Measurements from ENCODE around the gene CRYBG2. TPM values are rescaled to one million over a fixed set of nuclear protein-coding genes. Genes with fewer than 3 reads are reported as not detected.

CRYBG2 gene
- total and polyA plus RNA-seq, 4 donors: 0.37 to 7.7 (median 2.7) TPM

- 84 to 88% methylated on average over 5 of the region's 5 CpGs for WGBS, 2 donors
- TF ChIP-seq, protein P1, sequence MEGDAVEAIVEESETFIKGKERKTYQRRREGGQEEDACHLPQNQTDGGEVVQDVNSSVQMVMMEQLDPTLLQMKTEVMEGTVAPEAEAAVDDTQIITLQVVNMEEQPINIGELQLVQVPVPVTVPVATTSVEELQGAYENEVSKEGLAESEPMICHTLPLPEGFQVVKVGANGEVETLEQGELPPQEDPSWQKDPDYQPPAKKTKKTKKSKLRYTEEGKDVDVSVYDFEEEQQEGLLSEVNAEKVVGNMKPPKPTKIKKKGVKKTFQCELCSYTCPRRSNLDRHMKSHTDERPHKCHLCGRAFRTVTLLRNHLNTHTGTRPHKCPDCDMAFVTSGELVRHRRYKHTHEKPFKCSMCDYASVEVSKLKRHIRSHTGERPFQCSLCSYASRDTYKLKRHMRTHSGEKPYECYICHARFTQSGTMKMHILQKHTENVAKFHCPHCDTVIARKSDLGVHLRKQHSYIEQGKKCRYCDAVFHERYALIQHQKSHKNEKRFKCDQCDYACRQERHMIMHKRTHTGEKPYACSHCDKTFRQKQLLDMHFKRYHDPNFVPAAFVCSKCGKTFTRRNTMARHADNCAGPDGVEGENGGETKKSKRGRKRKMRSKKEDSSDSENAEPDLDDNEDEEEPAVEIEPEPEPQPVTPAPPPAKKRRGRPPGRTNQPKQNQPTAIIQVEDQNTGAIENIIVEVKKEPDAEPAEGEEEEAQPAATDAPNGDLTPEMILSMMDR (IDR thresholded peaks at IDR 0.05; ENCODE audit: control extremely low read depth, extremely low read depth): no peak
- no peak overlapping the region for H3K27ac ChIP-seq (ENCODE audit: low read depth in 1 of 2, low read length in 1 of 2)
- peaks cover 0 to 29% (median 21%) of the 10 kb centered on the region in 3 donors for H3K27me3 ChIP-seq (ENCODE audit: control insufficient read depth in 3 of 3, insufficient read depth in 3 of 3, low read length in 2 of 3)
- no peak overlapping the region for H3K4me3 ChIP-seq
- peaks cover 0 to 11% (median 2%) of the 10 kb centered on the region in 5 donors for H3K4me1 ChIP-seq (ENCODE audit: control insufficient read depth in 5 of 5, insufficient read depth in 5 of 5, low read length in 5 of 5)
- H3K9me3 ChIP-seq (ENCODE audit: control insufficient read depth in 4 of 4, insufficient read depth in 3 of 4, low read length in 3 of 4): no peaks in the 10 kb centered on the region
- H3K9ac ChIP-seq (ENCODE audit: insufficient read depth in 1 of 2, low read length in 2 of 2): no peak overlapping the region
- ATAC-seq (ENCODE audit: insufficient read depth, low FRiP score): no peak
- no peaks in the 10 kb centered on the region for H3K36me3 ChIP-seq (ENCODE audit: control insufficient read depth in 4 of 4, insufficient read depth in 4 of 4, low read length in 4 of 4)
- DNase-seq: no peak
Measured at GRCh38 chr1:26356106-26356505, 2.2 kb upstream of the CRYBG2 start.

GRCh38 chr1:26354972-26355371 lies 1.0 kb upstream of the CRYBG2 start:
- Histone ChIP-seq H3K9me3 (ENCODE audit: control insufficient read depth in 4 of 4, insufficient read depth in 3 of 4, low read length in 3 of 4) (no peaks in the 10 kb centered on the region), H3K4me3 (no peak overlapping the region), H3K9ac (ENCODE audit: insufficient read depth in 1 of 2, low read length in 2 of 2) (no peak overlapping the region), H3K36me3 (ENCODE audit: control insufficient read depth in 4 of 4, insufficient read depth in 4 of 4, low read length in 4 of 4) (no peaks in the 10 kb centered on the region), H3K27ac (ENCODE audit: low read depth in 1 of 2, low read length in 1 of 2) (no peak overlapping the region), H3K27me3 (ENCODE audit: control insufficient read depth in 3 of 3, insufficient read depth in 3 of 3, low read length in 2 of 3) (peaks cover 0 to 18% (median 13%) of the 10 kb centered on the region in 3 donors), H3K4me1 (ENCODE audit: control insufficient read depth in 5 of 5, insufficient read depth in 5 of 5, low read length in 5 of 5) (peaks cover 0 to 11% (median 0%) of the 10 kb centered on the region in 5 donors)
- 87 to 93% methylated on average over 9 of the region's 9 CpGs for WGBS, 2 donors
- DNase-seq (no peak), ATAC-seq (ENCODE audit: insufficient read depth, low FRiP score) (no peak)
- TF ChIP-seq, protein P1 (IDR thresholded peaks at IDR 0.05; ENCODE audit: control extremely low read depth, extremely low read depth): no peak

- H3K9me3 ChIP-seq (ENCODE audit: control insufficient read depth in 4 of 4, insufficient read depth in 3 of 4, low read length in 3 of 4): no peaks in the 10 kb centered on the region
- no peak overlapping the region for H3K9ac ChIP-seq (ENCODE audit: insufficient read depth in 1 of 2, low read length in 2 of 2)
Measured at GRCh38 chr1:26353210-26353859, 595 bp downstream of the CRYBG2 start.

More at GRCh38 chr1:26353210-26353859, 595 bp downstream of the CRYBG2 start:
- WGBS, 2 donors: 87 to 89% methylated on average over 4 of the region's 4 CpGs
- Histone ChIP-seq H3K27ac (ENCODE audit: low read depth in 1 of 2, low read length in 1 of 2) (peak overlapping the region in 1 of 2 donors; percentile 28), H3K4me1 (ENCODE audit: control insufficient read depth in 5 of 5, insufficient read depth in 5 of 5, low read length in 5 of 5) (peaks cover 0 to 11% (median 0%) of the 10 kb centered on the region in 5 donors), H3K36me3 (ENCODE audit: control insufficient read depth in 4 of 4, insufficient read depth in 4 of 4, low read length in 4 of 4) (no peaks in the 10 kb centered on the region), H3K4me3 (no peak overlapping the region), H3K27me3 (ENCODE audit: control insufficient read depth in 3 of 3, insufficient read depth in 3 of 3, low read length in 2 of 3) (peaks cover 0 to 5% (median 2%) of the 10 kb centered on the region in 3 donors)
- ATAC-seq (ENCODE audit: insufficient read depth, low FRiP score) (no peak), DNase-seq (no peak)
- TF ChIP-seq, protein P1 (IDR thresholded peaks at IDR 0.05; ENCODE audit: control extremely low read depth, extremely low read depth): no peak

Measured in lung (tissue), 12 donors.